ENCODE results near the gene SMAD6.
"Not testable (repeated sequence)": the region's sequence is repeated elsewhere in the genome, so short reads cannot be mapped to it uniquely, and the experiment has no call there.

Gene SMAD6

GRCh38 chr15:66675446-66675845 is 26.6 kb upstream of the SMAD6 start:
- H3K27ac ChIP-seq (ENCODE audit: low read length) = no peak overlapping the region
- no CpG with 5 or more reads among the region's 1 CpG for WGBS (ENCODE audit: insufficient coverage, insufficient read length)
- H3K4me1 ChIP-seq (ENCODE audit: control insufficient read depth, insufficient read depth, low read length) = peaks cover 2% of the 10 kb centered on the region; the same call in 1 of the 2 replicates
- DNase-seq (ENCODE audit: low read depth, low spot score) = no peak
- no peaks in the 10 kb centered on the region for H3K36me3 ChIP-seq (ENCODE audit: control insufficient read depth, insufficient read depth, low read length)
- H3K27me3 ChIP-seq (ENCODE audit: control insufficient read depth, insufficient read depth, low read length) = no peaks in the 10 kb centered on the region
- H3K9me3 ChIP-seq (ENCODE audit: control insufficient read depth, insufficient read depth, low read length) = no peaks in the 10 kb centered on the region
- no peak overlapping the region for H3K4me3 ChIP-seq (ENCODE audit: low read length)

- H3K36me3 ChIP-seq (ENCODE audit: control insufficient read depth, insufficient read depth, low read length) = no peaks in the 10 kb centered on the region
- no peak for DNase-seq (ENCODE audit: low read depth, low spot score)
Measured at GRCh38 chr15:66677336-66677735, 24.7 kb upstream of the SMAD6 start.

GRCh38 chr15:66679061-66679656 is 22.9 kb upstream of the SMAD6 start:
- Histone ChIP-seq H3K27me3 (ENCODE audit: control insufficient read depth, insufficient read depth, low read length) (no peaks in the 10 kb centered on the region), H3K4me1 (ENCODE audit: control insufficient read depth, insufficient read depth, low read length) (no peaks in the 10 kb centered on the region), H3K4me3 (ENCODE audit: low read length) (no peak overlapping the region), H3K9me3 (ENCODE audit: control insufficient read depth, insufficient read depth, low read length) (no peaks in the 10 kb centered on the region), H3K36me3 (ENCODE audit: control insufficient read depth, insufficient read depth, low read length) (no peaks in the 10 kb centered on the region), H3K27ac (ENCODE audit: low read length) (no peak overlapping the region)
- DNase-seq (ENCODE audit: low read depth, low spot score) = no peak
- WGBS (ENCODE audit: insufficient coverage, insufficient read length) = no CpG with 5 or more reads among the region's 4 CpGs

More at GRCh38 chr15:66677336-66677735, 24.7 kb upstream of the SMAD6 start:
- Histone ChIP-seq H3K4me1 (ENCODE audit: control insufficient read depth, insufficient read depth, low read length) (no peaks in the 10 kb centered on the region), H3K4me3 (ENCODE audit: low read length) (no peak overlapping the region), H3K27me3 (ENCODE audit: control insufficient read depth, insufficient read depth, low read length) (no peaks in the 10 kb centered on the region), H3K27ac (ENCODE audit: low read length) (no peak overlapping the region), H3K9me3 (ENCODE audit: control insufficient read depth, insufficient read depth, low read length) (no peaks in the 10 kb centered on the region)
- WGBS (ENCODE audit: insufficient coverage, insufficient read length) = no CpG with 5 or more reads among the region's 1 CpG

GRCh38 chr15:66679657-66680108 is 22.4 kb upstream of the SMAD6 start:
- Histone ChIP-seq H3K27me3 (ENCODE audit: control insufficient read depth, insufficient read depth, low read length) (no peaks in the 10 kb centered on the region), H3K27ac (ENCODE audit: low read length) (no peak overlapping the region), H3K9me3 (ENCODE audit: control insufficient read depth, insufficient read depth, low read length) (no peaks in the 10 kb centered on the region), H3K36me3 (ENCODE audit: control insufficient read depth, insufficient read depth, low read length) (no peaks in the 10 kb centered on the region), H3K4me3 (ENCODE audit: low read length) (no peak overlapping the region), H3K4me1 (ENCODE audit: control insufficient read depth, insufficient read depth, low read length) (no peaks in the 10 kb centered on the region)
- WGBS (ENCODE audit: insufficient coverage, insufficient read length) = no CpG with 5 or more reads among the region's 10 CpGs
- no peak for DNase-seq (ENCODE audit: low read depth, low spot score)

GRCh38 chr15:66680502-66680901 is 21.5 kb upstream of the SMAD6 start:
- no peaks in the 10 kb centered on the region for H3K4me1 ChIP-seq (ENCODE audit: control insufficient read depth, insufficient read depth, low read length)
- H3K27ac ChIP-seq (ENCODE audit: low read length) = no peak overlapping the region
- H3K27me3 ChIP-seq (ENCODE audit: control insufficient read depth, insufficient read depth, low read length) = no peaks in the 10 kb centered on the region
- no peaks in the 10 kb centered on the region for H3K9me3 ChIP-seq (ENCODE audit: control insufficient read depth, insufficient read depth, low read length)
- no peaks in the 10 kb centered on the region for H3K36me3 ChIP-seq (ENCODE audit: control insufficient read depth, insufficient read depth, low read length)
- no peak overlapping the region for H3K4me3 ChIP-seq (ENCODE audit: low read length)
- DNase-seq (ENCODE audit: low read depth, low spot score) = no peak

- H3K4me3 ChIP-seq (ENCODE audit: low read length) = no peak overlapping the region
- WGBS (ENCODE audit: insufficient coverage, insufficient read length) = no CpG with 5 or more reads among the region's 2 CpGs
- no peaks in the 10 kb centered on the region for H3K9me3 ChIP-seq (ENCODE audit: control insufficient read depth, insufficient read depth, low read length)
- no peak for DNase-seq (ENCODE audit: low read depth, low spot score)
- no peak overlapping the region for H3K27ac ChIP-seq (ENCODE audit: low read length)
- H3K27me3 ChIP-seq (ENCODE audit: control insufficient read depth, insufficient read depth, low read length) = no peaks in the 10 kb centered on the region
- no peaks in the 10 kb centered on the region for H3K4me1 ChIP-seq (ENCODE audit: control insufficient read depth, insufficient read depth, low read length)
- no peaks in the 10 kb centered on the region for H3K36me3 ChIP-seq (ENCODE audit: control insufficient read depth, insufficient read depth, low read length)
Measured at GRCh38 chr15:66681395-66681794, 20.6 kb upstream of the SMAD6 start.

- H3K27ac ChIP-seq (ENCODE audit: low read length) = no peak overlapping the region
- H3K27me3 ChIP-seq (ENCODE audit: control insufficient read depth, insufficient read depth, low read length) = no peaks in the 10 kb centered on the region
- no peaks in the 10 kb centered on the region for H3K36me3 ChIP-seq (ENCODE audit: control insufficient read depth, insufficient read depth, low read length)
- H3K4me3 ChIP-seq (ENCODE audit: low read length) = no peak overlapping the region
- H3K4me1 ChIP-seq (ENCODE audit: control insufficient read depth, insufficient read depth, low read length) = no peaks in the 10 kb centered on the region
- DNase-seq (ENCODE audit: low read depth, low spot score) = no peak
- no peaks in the 10 kb centered on the region for H3K9me3 ChIP-seq (ENCODE audit: control insufficient read depth, insufficient read depth, low read length)
- no CpG with 5 or more reads among the region's 2 CpGs for WGBS (ENCODE audit: insufficient coverage, insufficient read length)
Measured at GRCh38 chr15:66682246-66682645, 19.8 kb upstream of the SMAD6 start.

- no peaks in the 10 kb centered on the region for H3K9me3 ChIP-seq (ENCODE audit: control insufficient read depth, insufficient read depth, low read length)
- no peak overlapping the region for H3K27ac ChIP-seq (ENCODE audit: low read length)
- H3K4me3 ChIP-seq (ENCODE audit: low read length) = no peak overlapping the region
- no peak for DNase-seq (ENCODE audit: low read depth, low spot score)
- no peaks in the 10 kb centered on the region for H3K27me3 ChIP-seq (ENCODE audit: control insufficient read depth, insufficient read depth, low read length)
- H3K36me3 ChIP-seq (ENCODE audit: control insufficient read depth, insufficient read depth, low read length) = no peaks in the 10 kb centered on the region
- no CpG with 5 or more reads among the region's 1 CpG for WGBS (ENCODE audit: insufficient coverage, insufficient read length)
- H3K4me1 ChIP-seq (ENCODE audit: control insufficient read depth, insufficient read depth, low read length) = no peaks in the 10 kb centered on the region
Measured at GRCh38 chr15:66682865-66683264, 19.2 kb upstream of the SMAD6 start.

- Histone ChIP-seq H3K27me3 (ENCODE audit: control insufficient read depth, insufficient read depth, low read length) (no peaks in the 10 kb centered on the region), H3K4me3 (ENCODE audit: low read length) (no peak overlapping the region), H3K27ac (ENCODE audit: low read length) (no peak overlapping the region), H3K4me1 (ENCODE audit: control insufficient read depth, insufficient read depth, low read length) (no peaks in the 10 kb centered on the region), H3K9me3 (ENCODE audit: control insufficient read depth, insufficient read depth, low read length) (no peaks in the 10 kb centered on the region), H3K36me3 (ENCODE audit: control insufficient read depth, insufficient read depth, low read length) (no peaks in the 10 kb centered on the region)
- no peak for DNase-seq (ENCODE audit: low read depth, low spot score)
Measured at GRCh38 chr15:66684136-66684681, 17.8 kb upstream of the SMAD6 start.

GRCh38 chr15:66685638-66686150 is 16.3 kb upstream of the SMAD6 start:
- no CpG with 5 or more reads among the region's 5 CpGs for WGBS (ENCODE audit: insufficient coverage, insufficient read length)
- no peak overlapping the region for H3K4me3 ChIP-seq (ENCODE audit: low read length)
- H3K27ac ChIP-seq (ENCODE audit: low read length) = no peak overlapping the region
- no peaks in the 10 kb centered on the region for H3K36me3 ChIP-seq (ENCODE audit: control insufficient read depth, insufficient read depth, low read length)
- H3K4me1 ChIP-seq (ENCODE audit: control insufficient read depth, insufficient read depth, low read length) = no peaks in the 10 kb centered on the region
- no peaks in the 10 kb centered on the region for H3K9me3 ChIP-seq (ENCODE audit: control insufficient read depth, insufficient read depth, low read length)
- H3K27me3 ChIP-seq (ENCODE audit: control insufficient read depth, insufficient read depth, low read length) = no peaks in the 10 kb centered on the region
- no peak for DNase-seq (ENCODE audit: low read depth, low spot score)

- WGBS (ENCODE audit: insufficient coverage, insufficient read length) = no CpG with 5 or more reads among the region's 7 CpGs
Measured at GRCh38 chr15:66690912-66691311, 11.1 kb upstream of the SMAD6 start.

More at GRCh38 chr15:66690912-66691311, 11.1 kb upstream of the SMAD6 start:
- H3K4me3 ChIP-seq (ENCODE audit: low read length); H3K36me3 ChIP-seq (ENCODE audit: control insufficient read depth, insufficient read depth, low read length); DNase-seq (ENCODE audit: low read depth, low spot score); H3K4me1 ChIP-seq (ENCODE audit: control insufficient read depth, insufficient read depth, low read length); H3K27ac ChIP-seq (ENCODE audit: low read length); H3K9me3 ChIP-seq (ENCODE audit: control insufficient read depth, insufficient read depth, low read length); H3K27me3 ChIP-seq (ENCODE audit: control insufficient read depth, insufficient read depth, low read length): not testable (repeated sequence)

Measured in iPS DF 6.9 (cell line).